Measurements from ENCODE around the gene NLRP11.

- TF ChIP-seq CTCF (conservative IDR thresholded peaks at IDR 0.05; ENCODE audit: low read depth, low read length) (no peak), EZH2 (IDR thresholded peaks at IDR 0.05; ENCODE audit: borderline replicate concordance, low read depth, low read length, poor library complexity, severe bottlenecking) (no peak)
Measured at GRCh38 chr19:55801416-55801815, 30.4 kb downstream of the NLRP11 start.

Data from A673 (cell line).